Epithelial cell of esophagus (primary cell): ENCODE results near the gene FAM32A.

Source experiments
- DNase-seq: peaks from one replicate; pipeline ENCODE4 v3.0.0; 2010; ENCODE audit warnings: low read depth
- H3K4me3 ChIP-seq: 2 replicates; pipeline ENCODE4 v1.5.1; 2011; ENCODE audit warnings: mild to moderate bottlenecking, low read length, control low read depth
- TF ChIP-seq, protein P1 (sequence below): IDR thresholded peaks from 2 replicates; pipeline ENCODE4 v1.5.1; 2011; ENCODE audit warnings: low read depth, mild to moderate bottlenecking, low read length, control low read depth, inconsistent platforms; ENCODE audit not compliant: insufficient read depth; ENCODE audit errors: missing control alignments

FAM32A gene

GRCh38 chr19:16193466-16193865 is 8.3 kb downstream of the FAM32A start:
- no peak for DNase-seq
- TF ChIP-seq, protein P1, sequence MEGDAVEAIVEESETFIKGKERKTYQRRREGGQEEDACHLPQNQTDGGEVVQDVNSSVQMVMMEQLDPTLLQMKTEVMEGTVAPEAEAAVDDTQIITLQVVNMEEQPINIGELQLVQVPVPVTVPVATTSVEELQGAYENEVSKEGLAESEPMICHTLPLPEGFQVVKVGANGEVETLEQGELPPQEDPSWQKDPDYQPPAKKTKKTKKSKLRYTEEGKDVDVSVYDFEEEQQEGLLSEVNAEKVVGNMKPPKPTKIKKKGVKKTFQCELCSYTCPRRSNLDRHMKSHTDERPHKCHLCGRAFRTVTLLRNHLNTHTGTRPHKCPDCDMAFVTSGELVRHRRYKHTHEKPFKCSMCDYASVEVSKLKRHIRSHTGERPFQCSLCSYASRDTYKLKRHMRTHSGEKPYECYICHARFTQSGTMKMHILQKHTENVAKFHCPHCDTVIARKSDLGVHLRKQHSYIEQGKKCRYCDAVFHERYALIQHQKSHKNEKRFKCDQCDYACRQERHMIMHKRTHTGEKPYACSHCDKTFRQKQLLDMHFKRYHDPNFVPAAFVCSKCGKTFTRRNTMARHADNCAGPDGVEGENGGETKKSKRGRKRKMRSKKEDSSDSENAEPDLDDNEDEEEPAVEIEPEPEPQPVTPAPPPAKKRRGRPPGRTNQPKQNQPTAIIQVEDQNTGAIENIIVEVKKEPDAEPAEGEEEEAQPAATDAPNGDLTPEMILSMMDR: no peak
- H3K4me3 ChIP-seq: no peak overlapping the region

DNA sequence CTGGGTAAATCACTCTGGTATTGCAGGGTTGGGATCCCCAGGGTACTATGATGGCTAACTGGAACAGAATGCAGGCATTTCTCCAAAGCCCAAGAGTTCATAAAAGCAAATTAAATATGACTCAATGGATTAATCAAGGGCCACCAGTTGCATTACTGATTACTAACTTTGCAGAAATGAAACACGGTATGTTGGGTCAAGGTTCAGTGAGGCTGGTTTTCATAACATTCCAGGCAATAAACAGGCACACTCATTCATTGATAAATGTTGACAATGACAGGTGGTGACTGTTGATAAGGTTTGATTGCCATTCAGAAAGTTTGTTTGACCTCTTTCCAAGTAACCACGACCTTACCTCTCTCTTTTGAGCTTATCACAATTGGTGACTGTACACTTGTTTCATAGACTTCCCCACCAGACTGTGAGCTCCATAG is 12.0 kb downstream of the FAM32A start:
- H3K4me3 ChIP-seq: peak overlapping the region; percentile 52
- DNase-seq: peak; percentile 48
- TF ChIP-seq, protein P1: no peak

GRCh38 chr19:16197622-16198369 is 12.6 kb downstream of the FAM32A start, which contains the start of gene AP1M1:
Gene AP1M1, plus strand, starts transcription at chr19:16197911. Its CDS starts 116 bp downstream, at chr19:16198027.
- TF ChIP-seq, protein P1: no peak
- peak; percentile 98 for DNase-seq
- peak within 1 kb of the TSS; percentile 87 for H3K4me3 ChIP-seq

GRCh38 chr19:16198370-16198651 is 13.1 kb downstream of the FAM32A start:
- peak overlapping the region; percentile 87 for H3K4me3 ChIP-seq
- DNase-seq: no peak
- TF ChIP-seq, protein P1: no peak

GRCh38 chr19:16199275-16199932 is 14.2 kb downstream of the FAM32A start:
- H3K4me3 ChIP-seq: no peak overlapping the region
- DNase-seq: peak; percentile 9

DNA sequence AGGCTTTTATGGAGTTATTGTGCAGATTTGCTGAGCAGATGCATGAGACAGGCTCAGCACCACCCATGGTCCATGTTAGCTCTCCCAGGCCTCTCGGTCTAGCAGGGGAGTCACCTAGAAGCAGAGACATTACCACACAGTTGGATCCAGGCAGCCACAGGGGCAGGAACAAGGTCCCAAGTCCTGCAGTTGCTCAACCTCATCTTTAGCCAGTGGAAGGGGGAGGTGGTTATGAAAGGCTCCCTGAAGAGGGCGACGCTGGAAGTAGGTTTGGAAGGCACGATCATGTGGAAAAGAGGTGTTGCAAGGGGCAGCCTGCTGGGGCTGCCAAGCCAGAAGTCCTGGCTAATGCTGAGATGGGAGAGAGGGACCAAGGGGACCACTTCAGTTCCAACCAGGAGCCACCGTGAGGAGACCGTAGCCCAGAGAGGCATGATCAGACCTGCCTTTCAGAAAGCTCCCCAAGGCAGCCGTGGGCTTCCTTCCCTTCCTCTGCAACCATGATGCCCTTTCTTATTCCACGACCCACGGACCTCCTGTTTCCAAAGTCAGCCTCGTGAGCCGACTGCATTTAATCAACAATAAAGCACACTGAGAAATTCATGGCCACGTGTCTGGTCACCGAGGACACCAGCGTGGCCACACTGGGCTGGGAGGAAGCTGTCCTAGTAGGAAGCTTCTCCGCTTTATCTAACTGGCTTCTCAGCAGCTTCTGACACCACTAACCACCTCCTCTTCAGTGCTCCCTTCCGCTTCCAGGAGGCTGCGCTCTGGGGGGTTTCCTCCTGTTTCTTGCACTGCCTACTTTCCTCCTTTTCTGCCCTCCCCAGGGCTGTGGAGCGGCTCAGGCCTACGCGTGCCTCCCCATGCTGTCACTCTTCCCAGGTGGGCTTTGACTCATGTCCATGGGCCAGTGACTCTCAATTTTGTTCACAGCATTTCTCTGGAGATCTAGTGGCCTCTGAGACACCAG is 15.1 kb downstream of the FAM32A start:
- TF ChIP-seq, protein P1: no peak
- peak; percentile 23 for DNase-seq
- H3K4me3 ChIP-seq: no peak overlapping the region

More at GRCh38 chr19:16199275-16199932, 14.2 kb downstream of the FAM32A start:
- TF ChIP-seq, protein P1: no peak
